ENCODE results near the gene DCTD.

- TF ChIP-seq POLR2A (IDR thresholded peaks at IDR 0.05; ENCODE audit: low read length) (no peak), GATA1 (IDR thresholded peaks at IDR 0.05; ENCODE audit: low read depth, low read length) (no peak)
Observed at GRCh38 chr4:182846036-182846435, 71.2 kb downstream of the DCTD start.
